Neural progenitor cell (in vitro differentiated cells): ENCODE data around the gene VPS51. TPM values are rescaled to one million over a fixed set of nuclear protein-coding genes. Genes with fewer than 3 reads are reported as not detected.
"Not testable (repeated sequence)": the region's sequence is repeated elsewhere in the genome, so short reads cannot be mapped to it uniquely, and the experiment has no call there.

Experiments used
- DNase-seq: peaks from one replicate; pipeline ENCODE4 v3.0.0-alpha.2; 2016; ENCODE audit warnings: low spot score
- H2AFZ ChIP-seq: fragments of 200-600 bp; sonication (generic); replicated peaks from 2 replicates; pipeline ENCODE4 v1.6.1; 2016; ENCODE audit warnings: antibody characterized with exemption
- H3F3A ChIP-seq: fragments of 200-600 bp; sonication (generic); 2 replicates; pipeline ENCODE4 v1.6.1; 2016; ENCODE audit warnings: antibody characterized with exemption, low read depth
- H3K27ac ChIP-seq: fragments of 200-600 bp; sonication (generic); 2 replicates; pipeline ENCODE4 v1.5.1; 2016; ENCODE audit warnings: mild to moderate bottlenecking
- H3K27me3 ChIP-seq: fragments of 200-600 bp; sonication (generic); 2 replicates; pipeline ENCODE4 v1.6.1; 2016; ENCODE audit warnings: mild to moderate bottlenecking, moderate library complexity
- H3K36me3 ChIP-seq: fragments of 200-600 bp; sonication (generic); 2 replicates; pipeline ENCODE4 v1.5.1; 2016
- H3K4me1 ChIP-seq: fragments of 200-600 bp; sonication (generic); 2 replicates; pipeline ENCODE4 v1.6.1; 2016; ENCODE audit warnings: mixed run types
- H3K4me2 ChIP-seq: fragments of 200-600 bp; sonication (generic); 2 replicates; pipeline ENCODE4 v1.6.1; 2016
- H3K4me3 ChIP-seq: fragments of 200-600 bp; sonication (generic); 2 replicates; pipeline ENCODE4 v1.5.1; 2016
- H3K79me2 ChIP-seq: fragments of 200-600 bp; sonication (generic); 2 replicates; pipeline ENCODE4 v1.6.1; 2016; ENCODE audit warnings: low read depth
- H3K9ac ChIP-seq: fragments of 200-600 bp; sonication (generic); 2 replicates; pipeline ENCODE4 v1.6.1; 2016
- H3K9me3 ChIP-seq: fragments of 200-600 bp; sonication (generic); 2 replicates; pipeline ENCODE4 v1.5.1; 2016; ENCODE audit warnings: low read depth
- H4K20me1 ChIP-seq: fragments of 200-600 bp; sonication (generic); 2 replicates; pipeline ENCODE4 v1.6.1; 2016; ENCODE audit warnings: low read depth
- H3K27ac Mint-ChIP-seq: 3 replicates; pipeline ENCODE4 v1.8.0; 2021; ENCODE audit warnings: mixed read lengths
- H3K27me3 Mint-ChIP-seq: 2 replicates; pipeline ENCODE4 v1.8.0; 2022; ENCODE audit warnings: low read depth, mild to moderate bottlenecking, inconsistent platforms, moderate library complexity, mixed read lengths; ENCODE audit not compliant: insufficient read depth
- H3K36me3 Mint-ChIP-seq: 3 replicates; pipeline ENCODE4 v1.8.0; 2021; ENCODE audit warnings: mixed read lengths
- H3K4me1 Mint-ChIP-seq: 3 replicates; pipeline ENCODE4 v1.8.0; 2021; ENCODE audit warnings: mixed read lengths
- H3K4me3 Mint-ChIP-seq: 3 replicates; pipeline ENCODE4 v1.8.0; 2021; ENCODE audit warnings: mild to moderate bottlenecking, moderate library complexity, mixed read lengths
- H3K9me3 Mint-ChIP-seq: 3 replicates; pipeline ENCODE4 v1.8.0; 2020; ENCODE audit warnings: mixed read lengths
- CTCF ChIP-seq: fragments of 200-600 bp; sonication (generic); IDR thresholded peaks from 2 replicates; pipeline ENCODE4 v1.5.1; 2017; ENCODE audit warnings: antibody characterized with exemption, mild to moderate bottlenecking
- EZH2 ChIP-seq: fragments of 200-600 bp; sonication (generic); IDR thresholded peaks from 2 replicates; pipeline ENCODE4 v1.6.1; 2017; ENCODE audit warnings: antibody characterized with exemption, mild to moderate bottlenecking, moderate library complexity
- EZH2phosphoT487 ChIP-seq: fragments of 200-600 bp; sonication (generic); IDR thresholded peaks from 2 replicates; pipeline ENCODE4 v1.6.1; 2017; ENCODE audit warnings: antibody characterized with exemption
- total RNA-seq: library from RNA; depleted of rRNA; stranded (reverse); fragments of >200 nt; gene quantifications from 2 replicates; pipeline ENCODE4 v1.2.3, GENCODE V29; 2015; ENCODE audit warnings: low replicate concordance

Gene VPS51
- total RNA-seq, 1 donor from 2014 or later, result 80.4 TPM

DNA sequence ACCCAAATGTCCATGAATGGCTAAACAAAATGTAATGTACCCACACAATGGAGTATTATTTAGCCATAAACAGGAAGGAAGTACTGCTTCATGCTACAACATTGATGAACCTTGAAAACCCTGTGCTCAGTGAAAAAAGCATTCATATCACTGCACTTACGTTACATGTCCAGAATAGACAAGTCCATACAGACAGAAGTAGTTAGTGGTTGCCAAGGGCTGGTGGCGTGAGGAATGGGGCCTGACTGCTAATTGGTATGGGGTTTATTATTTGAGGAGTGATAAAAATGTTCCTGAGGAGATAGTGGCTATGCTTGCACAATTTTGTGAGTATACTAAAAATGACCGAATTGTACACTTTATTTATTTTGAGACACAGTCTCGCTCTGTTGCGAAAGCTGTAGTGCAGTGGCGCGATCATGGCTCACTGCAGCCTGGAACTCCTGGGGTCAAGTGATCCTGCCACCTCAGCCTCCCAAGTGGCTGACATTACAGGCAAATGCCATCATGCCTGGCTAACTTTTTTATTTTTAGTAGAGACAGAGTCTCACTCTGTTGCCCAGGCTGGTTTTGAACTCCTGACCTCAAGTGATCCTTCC lies 46.0 kb downstream of the VPS51 start:
- H3K27me3 Mint-ChIP-seq, result peaks cover 6% of the 10 kb centered on the region
- no peak for DNase-seq
- no peak overlapping the region for H2AFZ ChIP-seq

DNA sequence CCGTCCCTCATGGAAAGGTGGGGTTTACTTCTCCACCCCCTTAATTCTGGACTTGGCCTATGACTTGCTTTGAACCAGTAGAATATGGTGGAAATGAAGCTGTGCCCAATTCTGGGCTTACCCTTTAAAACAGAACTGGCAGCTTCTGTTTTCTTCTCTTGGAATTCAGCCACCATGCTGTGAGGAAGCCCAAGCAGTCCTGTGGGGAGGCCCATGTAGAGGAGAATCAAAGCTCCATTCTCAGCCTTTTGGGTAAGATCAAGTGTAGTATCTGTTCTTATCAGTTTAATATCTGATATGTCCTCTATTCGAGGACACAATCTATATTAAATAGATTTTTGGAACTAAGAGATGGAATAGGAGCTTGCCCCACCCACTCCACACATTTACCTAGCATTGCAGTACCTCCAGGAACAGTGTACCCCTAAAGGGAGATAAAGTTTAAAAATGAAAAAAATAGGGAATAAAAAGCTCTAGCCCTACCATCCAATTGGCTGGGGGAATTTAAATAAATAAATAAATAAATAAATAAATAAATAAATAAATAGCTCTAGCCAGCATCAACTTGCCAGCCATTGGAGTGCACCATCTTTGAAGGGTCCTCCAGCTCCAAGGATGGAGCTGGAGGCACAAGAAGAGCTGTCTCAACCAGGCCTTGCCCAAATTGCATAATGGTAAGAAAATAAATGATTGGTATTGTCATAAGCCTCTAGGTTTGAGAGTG lies 51.5 kb downstream of the VPS51 start:
- Histone ChIP-seq H3K79me2 (no peaks in the 10 kb centered on the region), H3K27ac (no peak overlapping the region), H3K9me3 (no peaks in the 10 kb centered on the region), H3K27me3 (no peaks in the 10 kb centered on the region), H3K4me3 (no peak overlapping the region), H3F3A (no peaks in the 10 kb centered on the region), H3K9ac (no peak overlapping the region), H3K36me3 (no peaks in the 10 kb centered on the region), H2AFZ (no peak overlapping the region), H3K4me1 (no peaks in the 10 kb centered on the region), H3K4me2 (no peak overlapping the region), H4K20me1 (no peaks in the 10 kb centered on the region)
- no peak overlapping the region for H3K27ac Mint-ChIP-seq
- H3K36me3 Mint-ChIP-seq, result no peaks in the 10 kb centered on the region
- H3K27me3 Mint-ChIP-seq, result peaks cover 9% of the 10 kb centered on the region
- H3K4me1 Mint-ChIP-seq, result peaks cover 9% of the 10 kb centered on the region
- peaks cover 14% of the 10 kb centered on the region for H3K9me3 Mint-ChIP-seq
- TF ChIP-seq CTCF (no peak), EZH2phosphoT487 (no peak)
- no peak for DNase-seq
- no peak overlapping the region for H3K4me3 Mint-ChIP-seq

More for the DNA sequence above, 46.0 kb downstream of the VPS51 start:
- H3K4me3 Mint-ChIP-seq, result no peak overlapping the region
- Histone ChIP-seq H3K4me2 (no peak overlapping the region), H3K36me3 (no peaks in the 10 kb centered on the region), H3K27me3 (peaks cover 22% of the 10 kb centered on the region), H3K9me3 (no peaks in the 10 kb centered on the region), H3K4me1 (no peaks in the 10 kb centered on the region), H3K9ac (no peak overlapping the region), H3K79me2 (no peaks in the 10 kb centered on the region), H3K4me3 (no peak overlapping the region), H3K27ac (no peak overlapping the region), H4K20me1 (no peaks in the 10 kb centered on the region), H3F3A (no peaks in the 10 kb centered on the region)
- no peak for TF ChIP-seq CTCF
- TF ChIP-seq EZH2phosphoT487, result no peak
- no peak for TF ChIP-seq EZH2
- no peaks in the 10 kb centered on the region for H3K36me3 Mint-ChIP-seq
- H3K9me3 Mint-ChIP-seq, result peaks cover 10% of the 10 kb centered on the region
- no peaks in the 10 kb centered on the region for H3K4me1 Mint-ChIP-seq
- no peak overlapping the region for H3K27ac Mint-ChIP-seq

DNA sequence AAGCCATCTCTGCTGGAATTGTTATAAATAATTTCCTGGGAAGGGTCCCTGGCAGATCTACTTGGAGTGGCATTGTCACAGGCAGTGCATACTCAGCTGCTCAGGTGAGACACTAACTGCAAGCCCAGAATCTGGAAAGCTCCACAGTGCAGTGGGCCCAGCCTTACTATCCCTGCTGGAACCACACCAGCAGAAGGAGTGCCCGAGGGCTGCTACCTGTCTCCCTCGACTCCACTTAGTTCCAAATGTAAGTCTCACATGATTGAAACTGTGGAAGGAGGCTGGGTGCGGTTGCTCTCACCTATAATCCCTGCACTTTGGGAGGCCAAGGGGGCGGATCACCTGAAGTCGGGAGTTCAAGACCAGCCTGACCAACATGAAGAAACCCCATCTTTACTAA lies 52.6 kb downstream of the VPS51 start:
- Histone ChIP-seq H3K9me3 (no peaks in the 10 kb centered on the region), H2AFZ (no peak overlapping the region), H3K79me2 (no peaks in the 10 kb centered on the region), H3K4me3 (no peak overlapping the region), H3K4me1 (no peaks in the 10 kb centered on the region), H4K20me1 (no peaks in the 10 kb centered on the region), H3K9ac (no peak overlapping the region), H3K27ac (no peak overlapping the region), H3F3A (no peaks in the 10 kb centered on the region), H3K4me2 (no peak overlapping the region), H3K27me3 (no peaks in the 10 kb centered on the region), H3K36me3 (no peaks in the 10 kb centered on the region)
- H3K4me3 Mint-ChIP-seq, result no peak overlapping the region
- no peak for DNase-seq
- no peaks in the 10 kb centered on the region for H3K36me3 Mint-ChIP-seq
- H3K4me1 Mint-ChIP-seq, result peaks cover 9% of the 10 kb centered on the region
- TF ChIP-seq EZH2 (no peak), EZH2phosphoT487 (no peak), CTCF (no peak)
- no peak overlapping the region for H3K27ac Mint-ChIP-seq
- H3K27me3 Mint-ChIP-seq, result peaks cover 9% of the 10 kb centered on the region
- H3K9me3 Mint-ChIP-seq, result peaks cover 14% of the 10 kb centered on the region

- not testable (repeated sequence) for H3K9ac ChIP-seq, H3K4me2 ChIP-seq
Observed at GRCh38 chr11:65150131-65150508, 54.1 kb downstream of the VPS51 start.

More at GRCh38 chr11:65150131-65150508, 54.1 kb downstream of the VPS51 start:
- H3K4me1 Mint-ChIP-seq, H2AFZ ChIP-seq, H3K27ac ChIP-seq, H3K27me3 ChIP-seq, H3K36me3 ChIP-seq, H3K4me3 Mint-ChIP-seq, DNase-seq, H3K4me1 ChIP-seq, H3K27ac Mint-ChIP-seq, H3K4me3 ChIP-seq, H3K36me3 Mint-ChIP-seq, H3K27me3 Mint-ChIP-seq, H3F3A ChIP-seq, H3K79me2 ChIP-seq, H3K9me3 ChIP-seq, H4K20me1 ChIP-seq: not testable (repeated sequence)
- H3K9me3 Mint-ChIP-seq, result peaks cover 14% of the 10 kb centered on the region
